ENCODE measurements around the gene C13orf46. TPM values are rescaled to one million over a fixed set of nuclear protein-coding genes. Genes with fewer than 3 reads are reported as not detected.

The C13orf46 gene
- total and polyA plus RNA-seq, 10 of the 15 experiments (the other 5 are each of a cell fraction or from before 2014, with no cell fraction given) = 0.01 to 0.18 (median 0.09) TPM; not detected in 6

DNA sequence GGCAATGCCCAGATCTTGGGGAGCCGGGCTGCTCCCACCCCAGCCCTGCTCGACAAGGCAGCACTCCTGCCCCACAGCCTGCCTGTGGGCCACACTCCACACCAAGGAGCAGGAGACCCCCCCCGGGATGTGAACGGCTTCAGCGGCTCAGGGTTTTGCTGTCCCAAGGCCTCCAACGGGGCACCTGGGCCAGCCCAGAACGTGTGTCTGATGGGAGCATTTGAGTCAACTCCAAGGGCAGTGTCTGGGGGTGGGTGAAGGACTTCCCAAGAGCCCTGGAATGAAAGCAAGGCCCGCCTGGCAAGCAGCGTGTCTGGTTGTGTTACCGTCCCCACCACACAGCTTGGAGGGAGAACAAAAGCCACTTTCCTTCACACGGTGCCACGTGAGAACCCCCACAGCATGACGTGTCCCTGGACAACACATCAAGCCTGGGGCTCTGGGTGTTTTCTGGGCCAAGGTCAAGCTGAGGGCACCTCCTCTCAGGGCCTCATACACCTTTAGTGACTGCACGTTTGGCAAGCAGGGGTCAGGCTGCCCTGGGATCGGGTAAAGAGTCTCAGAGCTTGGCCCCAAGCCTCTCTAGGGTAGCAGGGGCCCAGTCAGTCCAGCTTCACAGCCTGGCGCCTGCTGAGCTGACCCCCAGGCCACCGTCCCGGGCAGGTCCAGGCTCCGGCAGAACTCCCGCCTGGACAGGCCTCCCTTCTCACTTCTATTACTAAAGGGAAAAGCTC, 6.0 kb downstream of the C13orf46 start:
- intact Hi-C loops (cut with micrococcal nuclease; ENCODE audit: unreplicated experiment) (no loop called here), in situ Hi-C loops (cut with MboI) (no loop called here)
- no peak for DNase-seq (ENCODE audit: low read depth, low spot score)
- ChIA-PET CTCF (no interaction called here), RAD21 (ENCODE audit: unreplicated experiment) (no interaction called here), SMC1A (ENCODE audit: uncharacterized antibody, unreplicated experiment) (no interaction called here), POLR2A (no interaction called here)
- H3K36me3 ChIP-seq (ENCODE audit: control insufficient read depth in 2 of 2, insufficient read depth in 2 of 2, low read length in 1 of 2) = no peaks in the 10 kb centered on the region
- no peak overlapping the region for H2AFZ ChIP-seq (ENCODE audit: control insufficient read depth, low read depth, low read length)
- WGBS (ENCODE audit: insufficient coverage, insufficient replicate concordance, low lambda C conversion rate, missing lambda C conversion rate) = 79% methylated on average over 20 of the region's 20 CpGs
- H3K4me1 ChIP-seq (ENCODE audit: control insufficient read depth, insufficient read depth, low read length) = no peaks in the 10 kb centered on the region
- H3K9ac ChIP-seq (ENCODE audit: control insufficient read depth, insufficient read depth, low read length) = no peak overlapping the region
- no peak overlapping the region for H3K27ac ChIP-seq (ENCODE audit: control insufficient read depth, insufficient read depth)
- no peak overlapping the region for H3K4me2 ChIP-seq (ENCODE audit: control insufficient read depth, insufficient read depth)
- H3K4me3 ChIP-seq = no peak overlapping the region
- no TSS peak for BruUV-seq (replicated peaks)
- H4K20me1 ChIP-seq (ENCODE audit: control insufficient read depth, insufficient read depth) = no peaks in the 10 kb centered on the region
- ATAC-seq = no peak
- H3K79me2 ChIP-seq (ENCODE audit: control insufficient read depth, insufficient read depth, low read length) = no peaks in the 10 kb centered on the region
- no peaks in the 10 kb centered on the region for H3K27me3 ChIP-seq (replicated peaks in 1 of 2; ENCODE audit: control insufficient read depth in 2 of 2, insufficient read depth in 2 of 2, low read length in 1 of 2)
- H3K9me3 ChIP-seq (replicated peaks; ENCODE audit: control insufficient read depth, insufficient read depth, low read length) = no peaks in the 10 kb centered on the region
- FAIRE-seq = no peak
- TF ChIP-seq CREB1 (IDR thresholded peaks at IDR 0.05; ENCODE audit: low read depth) = no peak
- TF ChIP-seq ETV6 (conservative IDR thresholded peaks at IDR 0.05 in 1 of 2, IDR thresholded peaks at IDR 0.05 in 1 of 2; ENCODE audit: borderline replicate concordance in 1 of 2, low read depth in 1 of 2) = no peak
- TF ChIP-seq ZBTB4 (CRISPR knock-in tag; IDR thresholded peaks at IDR 0.05) = no peak
- TF ChIP-seq SKIL (IDR thresholded peaks at IDR 0.05; ENCODE audit: low read depth, poor library complexity, severe bottlenecking) = no peak
- TF ChIP-seq TCF3 (IDR thresholded peaks at IDR 0.05; ENCODE audit: borderline replicate concordance, insufficient read depth, low read depth, low read length) = no peak
- no peak for TF ChIP-seq ZSCAN29 (IDR thresholded peaks at IDR 0.05)
- no peak for TF ChIP-seq HDGF (IDR thresholded peaks at IDR 0.05)
- no peak for TF ChIP-seq ZBTB40 (IDR thresholded peaks at IDR 0.05; ENCODE audit: borderline replicate concordance)
- no peak for TF ChIP-seq CEBPZ (IDR thresholded peaks at IDR 0.05; ENCODE audit: low read depth, low read length)
- TF ChIP-seq BRCA1 (IDR thresholded peaks at IDR 0.05; ENCODE audit: low read depth, low read length) = no peak
